ENCODE results near the gene FAM167B.

- TF ChIP-seq CTCF (IDR thresholded peaks at IDR 0.05; ENCODE audit: low read depth, low read length) (no peak), EZH2phosphoT487 (IDR thresholded peaks at IDR 0.05; ENCODE audit: low read depth) (no peak)
Measured at GRCh38 chr1:32263744-32264143, 16.7 kb downstream of the FAM167B start.

Measured in OCI-LY3 (cell line).